Measurements from ENCODE around the gene SAT2. TPM values are rescaled to one million over a fixed set of nuclear protein-coding genes. Genes with fewer than 3 reads are reported as not detected.

SAT2 gene
- total and polyA plus RNA-seq, 2 of the 13 experiments (the other 11 are each of a cell fraction or from before 2014, with no cell fraction given) = 37.6 to 93.7 TPM

- Histone ChIP-seq H2AFZ (ENCODE audit: low read length) (no peak overlapping the region), H3K4me3 (replicated peaks in 1 of 3; ENCODE audit: insufficient read depth in 1 of 3, low read depth in 2 of 3, low read length in 3 of 3) (no peak overlapping the region), H3K27ac (ENCODE audit: extremely low read length, insufficient read depth, low read length) (no peak overlapping the region), H3K79me2 (ENCODE audit: insufficient read depth, low read length) (peaks cover 7% of the 10 kb centered on the region), H3K4me2 (ENCODE audit: low read depth, low read length) (no peak overlapping the region), H3K9me3 (ENCODE audit: low read length) (no peaks in the 10 kb centered on the region), H3K4me1 (ENCODE audit: insufficient read depth, low read length) (peaks cover 13% of the 10 kb centered on the region), H3K9ac (ENCODE audit: insufficient read depth, low read depth, low read length) (no peak overlapping the region), H3K36me3 (replicated peaks in 1 of 2; ENCODE audit: control insufficient read depth in 1 of 2, insufficient read depth in 2 of 2, low read length in 2 of 2) (peaks cover 24 to 54% of the 10 kb centered on the region in 2 experiments), H4K20me1 (ENCODE audit: insufficient read depth, low read length) (no peaks in the 10 kb centered on the region), H3K27me3 (ENCODE audit: control insufficient read depth in 1 of 2, insufficient read depth in 2 of 2, low read length in 2 of 2) (no peaks in the 10 kb centered on the region; a peak in 1 of 5 replicates)
- intact Hi-C loops (cut with micrococcal nuclease; ENCODE audit: unreplicated experiment) = no loop called here
- no TSS peak for BruUV-seq (replicated peaks)
- TF ChIP-seq CBX2 (IDR thresholded peaks at IDR 0.05; ENCODE audit: low read depth, low read length) (no peak), CBX2 (CRISPR knock-in tag; IDR thresholded peaks at IDR 0.05; ENCODE audit: low read depth) (no peak), NR3C1 (CRISPR knock-in tag; IDR thresholded peaks at IDR 0.05) (no peak), RBFOX2 (IDR thresholded peaks at IDR 0.05; ENCODE audit: low read depth, low read length) (peak; percentile 53), ZNF619 (CRISPR knock-in tag; IDR thresholded peaks at IDR 0.05) (no peak), ELF4 (CRISPR knock-in tag; IDR thresholded peaks at IDR 0.05; ENCODE audit: borderline replicate concordance) (no peak), KDM1A (CRISPR knock-in tag; IDR thresholded peaks at IDR 0.05) (no peak), ZNF7 (CRISPR knock-in tag; IDR thresholded peaks at IDR 0.05) (no peak), THAP11 (CRISPR knock-in tag; IDR thresholded peaks at IDR 0.05) (no peak), POLR2AphosphoS5 (IDR thresholded peaks at IDR 0.05; ENCODE audit: low read depth, low read length) (0 out of 2 replicates have a peak, but pooled peaks have one; percentile 14), AGO2 (optimal IDR thresholded peaks at IDR 0.05; ENCODE audit: low read depth, low read length) (peak; percentile 76), JUND (CRISPR knock-in tag; IDR thresholded peaks at IDR 0.05) (no peak), SP5 (CRISPR knock-in tag; IDR thresholded peaks at IDR 0.05; ENCODE audit: borderline replicate concordance, low read depth) (no peak), ISX (CRISPR knock-in tag; conservative IDR thresholded peaks at IDR 0.05) (no peak), RCOR2 (CRISPR knock-in tag; IDR thresholded peaks at IDR 0.05) (no peak), FOXK2 (IDR thresholded peaks at IDR 0.05) (no peak), ZNF709 (CRISPR knock-in tag; IDR thresholded peaks at IDR 0.05) (no peak), ZNF3 (CRISPR knock-in tag; IDR thresholded peaks at IDR 0.05) (no peak)
- FAIRE-seq (no peak), ATAC-seq (no peak), DNase-seq (ENCODE audit: low spot score) (no peak)
- POLR2A ChIA-PET = interaction anchor here (1.1 to 1.7 kb wide), 3 partner anchors 10 to 98 kb away, joined by 4 to 5 read pairs (median 4); partner anchors contain the start of genes CD68, SAT2 and TP53
- 99% methylated on average over 52 of the region's 56 CpGs for WGBS (ENCODE audit: low lambda C conversion rate)
- in situ Hi-C loops (cut with HindIII; ENCODE audit: extremely low pct_ligation_motif_present, low pct_unique_long_range_greater_than_20kb) = loop anchor here (5.0 kb wide), 1 partner anchor 98 kb away; the partner anchor contains the start of genes TP53 and WRAP53
- CTCF ChIA-PET (ENCODE audit: low intra/inter-chr PET ratio, low total read pairs) = no interaction called here
These were observed 38.3 kb downstream of the SAT2 start for GRCh38 chr17:7589204-7589868.

All from HepG2 (cell line).